Activated CD8-positive, alpha-beta memory T cell treated with anti-CD3 and anti-CD28 coated beads for 24 hours (primary cell): ENCODE measurements around the gene ZNF644.

ENCODE experiments used
- DNase-seq: peaks from one replicate; pipeline ENCODE4 v3.0.0-alpha.2; 2020

The ZNF644 gene

DNA sequence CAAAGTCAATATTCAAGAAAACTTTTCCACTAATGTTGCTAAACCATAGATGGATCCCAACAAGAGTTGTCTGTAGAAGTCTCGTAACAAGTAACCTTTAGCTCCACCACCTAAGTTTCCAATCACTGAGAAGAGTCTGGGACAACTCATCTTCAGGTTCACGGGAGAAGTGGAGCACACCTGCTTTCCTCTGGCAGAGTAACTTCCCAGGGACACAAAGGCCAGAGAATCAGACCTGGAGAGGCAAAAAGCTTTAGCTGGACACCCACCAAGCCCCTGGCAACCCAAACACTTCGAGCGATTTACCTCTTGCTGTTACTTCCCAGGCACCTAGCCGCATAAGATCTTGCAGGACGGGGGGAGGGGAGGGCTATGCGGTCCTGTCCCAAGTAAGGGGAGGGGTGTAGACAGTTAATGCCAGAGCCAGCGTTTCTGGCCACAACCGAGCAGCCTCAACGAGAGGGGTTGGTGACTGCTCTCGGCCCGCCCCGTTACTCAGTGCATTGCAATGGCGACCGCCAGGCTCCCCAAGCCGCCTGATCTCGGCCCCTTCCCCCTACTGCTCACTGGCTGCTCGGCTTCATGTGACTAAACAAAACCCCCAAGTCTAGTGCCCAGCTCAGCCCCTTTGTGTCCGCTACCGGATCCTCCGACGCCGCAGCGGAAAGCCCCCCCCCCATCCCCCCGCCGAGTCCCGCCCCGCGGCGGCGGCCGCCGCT lies 709 bp downstream of the ZNF644 start:
- peak; percentile 82 for DNase-seq

DNA sequence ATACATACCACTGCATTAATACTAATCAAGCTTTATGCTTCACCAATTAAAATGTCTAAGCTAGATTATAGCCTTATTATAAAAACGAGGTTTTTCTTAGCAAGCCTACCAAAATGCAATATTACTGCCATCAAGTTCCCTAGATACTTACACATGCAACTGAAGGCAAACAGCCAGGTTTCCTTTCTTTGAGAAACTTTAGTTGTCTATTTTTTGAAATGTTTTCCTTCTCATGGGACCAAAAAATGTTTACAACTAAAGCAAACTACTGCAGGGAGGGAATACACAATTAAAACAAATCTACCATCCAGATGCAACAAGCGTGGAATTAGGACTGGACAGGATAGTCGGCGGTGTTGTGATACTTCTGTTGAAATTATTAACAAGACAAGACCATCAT lies 1.3 kb downstream of the ZNF644 start:
- DNase-seq = no peak

DNA sequence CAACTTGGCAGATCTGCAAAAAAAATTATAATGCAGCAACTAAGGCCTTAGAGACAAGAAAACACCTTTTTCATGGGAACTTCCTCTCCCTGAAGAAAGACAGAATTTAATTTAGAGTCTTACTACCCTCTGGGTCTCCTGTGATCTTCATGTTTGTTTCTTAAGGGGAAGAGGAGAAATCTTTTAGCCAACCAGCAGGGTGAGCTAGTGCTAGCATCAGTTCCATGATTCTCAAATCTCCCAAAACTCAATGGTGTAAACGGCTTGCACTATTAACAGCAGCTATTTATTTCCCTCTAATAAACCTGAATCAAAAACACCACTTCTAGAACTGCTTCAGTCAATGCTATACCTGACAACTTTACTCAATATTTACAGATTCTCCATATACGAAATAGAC lies 3.8 kb downstream of the ZNF644 start:
- no peak for DNase-seq

DNA sequence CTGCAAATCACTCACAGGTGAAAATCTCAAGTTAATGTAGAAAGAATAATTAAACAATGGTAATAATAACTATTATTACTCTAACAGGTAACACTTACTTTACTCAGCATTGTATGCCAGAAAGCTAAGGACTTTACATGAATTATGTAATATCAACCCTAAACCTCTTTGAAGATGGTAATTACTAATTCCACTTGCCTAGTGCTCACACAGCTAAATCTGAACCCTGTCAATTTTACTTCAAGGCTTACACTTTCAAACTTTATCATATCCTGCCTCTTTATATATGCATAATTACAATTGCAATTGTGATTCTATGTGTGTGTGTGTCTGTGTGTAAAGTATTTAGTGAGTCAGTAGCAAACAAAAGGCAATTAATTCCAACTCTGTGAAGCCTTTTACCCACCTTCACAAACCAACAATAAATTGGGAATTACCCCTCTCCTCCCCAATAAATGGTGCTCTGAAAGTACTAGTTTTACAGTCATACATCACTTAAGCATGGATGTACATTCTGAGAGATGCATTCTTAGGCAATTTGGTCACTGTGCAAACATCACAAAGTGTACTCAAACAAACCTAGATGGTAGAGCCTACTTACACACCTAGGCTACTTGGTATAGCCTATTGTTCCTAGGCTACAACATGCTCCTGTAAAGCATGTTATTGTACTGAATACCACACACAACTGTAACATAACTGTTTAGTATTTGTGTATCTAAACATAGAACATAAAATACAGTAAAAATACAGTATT lies 5.9 kb downstream of the ZNF644 start:
- no peak for DNase-seq

DNA sequence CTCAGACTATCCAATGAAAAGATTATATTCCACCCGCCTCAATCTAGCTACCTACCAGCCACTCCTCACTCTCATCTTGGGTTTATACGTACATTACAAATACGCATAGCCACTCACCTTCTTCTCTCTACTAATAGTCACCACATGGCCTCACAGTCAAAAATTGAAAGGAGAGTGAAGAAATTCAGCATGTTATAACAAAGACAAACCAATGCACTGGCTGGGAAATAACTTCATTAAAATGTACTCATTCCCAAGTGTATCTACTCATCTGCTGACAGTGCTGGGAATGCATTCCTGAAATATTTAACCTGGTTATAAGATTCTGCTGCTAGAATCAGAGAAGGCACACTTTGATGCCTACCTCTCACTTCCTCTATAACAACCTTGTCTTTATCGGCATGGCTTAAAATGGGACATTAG lies 6.5 kb downstream of the ZNF644 start:
- DNase-seq = no peak

DNA sequence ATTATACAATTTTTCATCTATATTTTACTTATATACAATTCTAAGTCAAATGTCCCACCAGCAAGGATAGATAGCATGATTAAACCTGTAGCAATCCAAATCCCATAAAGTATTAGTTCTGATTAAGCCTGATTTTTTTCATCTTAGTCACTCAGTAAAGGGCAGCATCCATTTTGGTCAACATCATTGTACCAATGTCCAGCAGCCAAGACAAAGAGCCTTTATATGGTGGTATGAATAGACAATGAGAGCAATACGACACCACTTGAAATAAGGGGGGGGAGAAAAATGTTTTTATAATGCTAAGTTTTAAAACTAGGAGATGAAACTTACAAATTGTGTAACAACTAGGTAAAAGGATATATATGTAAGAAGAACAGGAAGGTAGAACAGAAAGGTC lies 7.4 kb downstream of the ZNF644 start:
- DNase-seq = no peak

DNA sequence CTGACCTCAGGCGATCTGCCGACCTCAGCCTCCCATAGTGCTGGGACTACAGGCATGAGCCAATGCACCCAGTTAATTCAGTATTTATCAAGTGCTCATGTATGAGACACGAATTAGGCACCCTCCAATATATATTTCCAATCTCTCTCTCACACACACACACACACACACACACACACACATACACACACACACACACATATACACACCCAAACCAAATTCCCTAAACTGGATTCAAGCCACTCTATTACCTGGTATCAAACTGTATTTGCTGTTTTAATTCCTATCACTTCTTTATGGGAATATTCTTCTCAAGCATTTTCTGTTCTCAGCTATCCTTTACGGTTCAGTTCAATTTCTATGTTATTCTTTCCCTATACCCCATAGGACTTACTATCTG lies 8.5 kb downstream of the ZNF644 start:
- DNase-seq = no peak

DNA sequence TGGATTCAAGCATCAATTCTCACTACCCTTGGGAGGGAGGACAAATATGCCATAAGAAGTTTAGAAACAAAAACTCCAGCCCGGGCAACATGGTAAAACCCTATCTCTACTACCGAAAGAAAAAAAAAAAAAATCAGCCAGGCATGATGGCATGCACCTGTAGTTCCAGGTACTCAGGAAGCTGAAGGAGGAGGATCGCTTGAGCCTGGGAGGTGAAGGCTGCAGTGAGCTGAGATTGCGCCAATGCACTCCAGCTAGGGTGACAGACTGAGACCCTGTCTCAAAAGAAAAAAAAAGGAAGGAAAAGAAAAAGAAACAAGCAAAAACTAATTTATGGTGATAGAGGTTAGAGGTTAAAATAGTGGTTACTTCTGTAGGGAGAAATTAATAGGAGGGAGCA lies 9.6 kb downstream of the ZNF644 start:
- no peak for DNase-seq

DNA sequence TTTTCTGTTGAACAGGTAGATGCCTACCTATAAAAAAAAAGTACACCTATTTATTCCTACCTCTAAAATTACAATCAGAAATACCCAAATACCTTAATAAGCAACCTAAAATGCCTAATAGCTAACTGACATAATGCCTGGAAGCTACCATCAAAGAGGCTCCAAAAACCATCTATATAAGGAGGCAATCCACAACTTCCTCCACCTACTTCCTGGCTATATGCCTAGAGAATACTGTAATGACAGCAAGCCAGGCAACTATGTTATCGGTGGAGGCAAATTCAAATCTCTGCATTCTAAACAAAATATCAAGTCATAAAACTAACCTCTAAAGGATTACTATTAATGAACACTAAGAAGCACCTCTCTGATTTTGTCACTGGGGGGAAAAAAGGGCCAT lies 10.1 kb downstream of the ZNF644 start:
- no peak for DNase-seq

DNA sequence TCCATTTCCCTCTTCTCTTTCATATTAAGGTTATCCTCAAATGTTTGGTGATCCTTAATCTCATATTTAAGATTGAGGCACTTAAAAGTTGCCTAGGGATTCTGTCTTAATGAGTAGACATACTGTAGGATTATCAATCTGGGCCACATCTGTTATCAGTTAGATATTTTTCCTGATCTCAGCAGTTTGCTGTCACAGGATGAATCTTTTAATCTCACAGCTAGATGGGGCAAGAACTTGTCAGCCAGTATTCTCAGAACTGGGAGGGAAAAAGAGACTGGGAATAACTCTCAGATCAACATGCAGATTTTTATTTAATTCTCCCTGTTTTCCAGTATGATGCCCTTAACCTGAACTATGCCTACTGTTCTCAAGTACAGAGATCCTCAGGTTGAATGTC lies 14.0 kb downstream of the ZNF644 start:
- DNase-seq = no peak

DNA sequence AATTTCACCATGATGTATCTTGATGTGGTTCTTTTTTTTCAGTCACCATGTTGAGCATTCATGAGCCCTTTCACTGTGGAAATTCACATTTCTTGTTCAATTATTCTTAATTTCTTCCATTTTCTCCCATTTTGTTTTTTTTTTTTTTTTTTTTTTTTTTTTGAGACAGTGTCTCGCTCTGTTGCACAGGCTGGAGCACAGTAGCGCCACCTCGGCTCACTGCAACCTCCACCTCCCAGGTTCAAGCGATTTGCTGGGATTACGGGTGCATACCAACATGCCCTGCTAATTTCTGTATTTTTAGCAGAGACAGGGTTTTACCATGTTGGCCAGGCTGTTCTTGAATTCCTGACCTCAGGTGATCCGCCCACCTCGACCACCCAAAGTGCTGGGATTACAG lies 14.7 kb downstream of the ZNF644 start:
- DNase-seq = no peak

DNA sequence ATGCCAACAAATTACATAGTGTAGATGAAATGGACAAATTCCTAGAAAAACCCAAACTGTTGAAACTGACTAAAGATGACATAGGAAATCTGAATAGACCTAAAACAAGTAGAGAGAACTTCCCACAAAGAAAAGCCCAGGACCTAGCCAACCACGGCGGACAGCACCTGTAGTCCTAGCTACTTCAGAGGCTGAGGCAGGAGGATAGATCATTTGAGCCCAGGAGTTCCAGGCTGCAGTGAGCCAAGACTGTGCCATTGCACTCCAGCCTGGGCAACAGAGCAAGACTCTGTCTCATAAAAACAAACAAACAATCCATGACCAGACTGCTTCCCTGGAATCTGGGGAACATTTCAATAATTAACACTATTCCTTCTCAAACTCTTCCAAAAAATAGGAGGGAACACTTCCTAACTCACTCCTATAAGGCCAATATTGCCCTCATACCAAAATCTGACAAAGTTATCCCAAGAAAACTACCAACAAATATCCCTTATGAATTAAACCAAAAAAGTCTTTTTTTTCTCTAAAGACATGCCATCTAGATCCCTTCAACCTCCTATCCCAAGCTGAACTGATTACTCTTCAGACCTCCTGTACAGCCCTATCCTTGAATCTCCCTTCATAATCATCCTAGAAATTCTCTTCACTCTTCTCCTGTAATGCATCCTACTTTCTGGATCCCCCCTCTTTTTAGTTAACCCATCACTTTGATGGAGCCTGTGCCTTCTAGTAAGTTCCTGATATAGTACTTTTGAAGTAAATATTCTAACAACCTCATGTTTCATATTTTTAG lies 15.5 kb downstream of the ZNF644 start:
- no peak for DNase-seq

DNA sequence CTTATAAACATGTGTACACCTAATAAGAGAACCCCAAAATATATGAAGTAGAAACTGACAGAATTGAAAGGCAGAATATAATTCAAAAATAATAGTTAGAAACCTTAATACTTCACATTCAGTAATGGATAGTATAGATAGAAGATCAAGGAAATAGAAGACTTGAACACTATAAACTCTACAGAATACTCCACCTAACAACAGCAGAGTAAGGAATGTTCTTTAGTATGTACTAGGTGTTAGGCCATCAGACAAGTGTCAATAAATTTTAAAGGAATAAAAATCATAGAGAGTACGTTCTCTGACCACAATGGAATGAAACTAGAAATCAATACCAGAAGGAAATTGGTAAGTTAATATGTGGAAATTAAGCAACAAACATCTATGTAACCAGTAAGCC lies 16.6 kb downstream of the ZNF644 start:
- no peak for DNase-seq

DNA sequence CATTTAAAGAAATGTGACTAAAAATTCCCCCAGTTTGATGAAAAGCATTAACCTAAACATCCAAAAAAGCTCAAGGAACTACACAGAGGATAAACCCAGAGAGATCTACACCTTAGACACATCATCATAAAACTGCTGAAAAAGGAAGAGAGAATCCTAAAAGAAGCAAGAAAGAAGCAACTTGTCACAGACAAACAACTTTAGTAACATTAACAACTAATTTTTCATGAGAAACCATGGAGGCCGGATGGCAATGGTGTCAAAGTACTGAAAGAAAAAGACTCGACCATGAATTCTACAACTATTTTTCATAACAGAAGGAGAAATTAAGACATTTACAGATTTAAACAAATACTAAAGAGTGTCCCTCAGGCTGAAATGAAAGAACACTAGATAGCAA lies 17.7 kb downstream of the ZNF644 start:
- no peak for DNase-seq

DNA sequence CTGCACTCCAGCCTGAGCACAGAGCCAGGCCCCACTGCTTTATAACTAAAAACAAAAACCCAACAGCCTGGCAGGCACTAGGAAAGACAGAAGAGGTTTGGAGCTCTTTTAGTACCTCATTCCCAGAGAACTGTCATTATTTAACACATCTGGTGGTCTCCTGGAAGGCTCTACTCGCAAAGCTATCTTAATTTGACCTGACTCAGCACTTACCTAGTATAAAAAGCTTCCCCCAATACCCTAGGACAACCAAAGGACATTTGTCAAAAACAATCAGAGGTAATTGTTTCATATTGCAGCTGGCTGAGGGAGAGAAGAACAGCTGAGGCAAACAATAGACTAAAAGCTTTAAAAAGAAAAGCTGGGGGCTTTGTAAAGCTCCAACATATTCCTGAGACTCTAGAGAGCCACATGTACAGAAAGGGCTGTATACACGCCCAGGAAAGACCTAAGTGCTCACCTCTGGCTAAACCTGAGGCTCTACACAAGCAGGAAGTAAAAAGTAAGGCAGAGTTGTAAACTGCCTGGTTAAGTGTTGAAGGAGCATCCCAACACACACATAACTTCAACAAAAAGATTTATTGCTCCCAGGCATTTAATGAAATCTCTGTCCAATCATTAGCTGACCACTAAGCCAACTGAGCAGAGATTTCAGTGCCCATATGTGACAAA lies 25.0 kb downstream of the ZNF644 start:
- no peak for DNase-seq

DNA sequence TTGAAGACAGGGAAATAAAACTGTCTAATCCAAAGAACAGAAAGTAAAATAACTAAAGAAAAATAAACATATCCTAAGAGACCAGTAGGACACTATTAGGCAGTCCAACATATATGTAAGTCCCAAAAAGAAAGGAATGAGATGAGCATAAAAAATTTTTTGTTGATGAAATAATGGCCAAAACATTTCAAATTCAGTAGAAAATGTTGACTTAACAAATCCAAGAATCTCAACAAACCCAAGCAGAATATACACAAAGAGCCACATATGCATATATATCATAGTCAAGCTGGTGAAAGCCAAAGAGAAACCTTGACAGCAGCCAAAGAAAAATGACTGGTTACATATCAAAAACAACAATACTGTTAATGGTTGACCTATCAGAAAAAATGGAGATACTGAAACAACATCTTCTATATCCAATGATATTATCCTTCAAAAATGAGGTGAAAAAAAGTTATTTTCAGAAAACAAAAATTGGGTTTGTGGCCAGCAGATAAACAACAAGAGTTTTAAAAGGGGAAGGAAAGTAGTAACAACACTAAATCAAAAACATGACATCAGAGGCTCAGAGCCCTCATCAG lies 26.4 kb downstream of the ZNF644 start:
- DNase-seq = no peak

DNA sequence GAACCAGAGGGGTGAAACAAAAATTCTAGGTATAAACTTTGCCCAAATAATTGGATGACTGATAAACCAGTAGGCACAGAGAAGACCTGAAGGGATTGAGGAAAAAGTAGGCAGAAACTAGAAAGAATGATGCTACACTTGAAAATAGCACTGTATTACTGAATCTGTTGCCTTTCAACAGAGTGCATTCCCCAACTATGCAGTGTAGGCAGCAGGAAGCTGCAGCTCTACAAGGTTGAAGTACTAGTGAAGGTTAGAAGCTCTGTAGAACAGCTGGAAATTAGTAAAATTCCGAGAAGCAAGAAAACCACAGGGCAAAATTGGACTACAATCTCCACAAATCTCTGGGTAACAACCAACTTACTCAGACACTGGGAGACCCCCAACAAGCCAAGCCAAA lies 27.4 kb downstream of the ZNF644 start:
- no peak for DNase-seq

DNA sequence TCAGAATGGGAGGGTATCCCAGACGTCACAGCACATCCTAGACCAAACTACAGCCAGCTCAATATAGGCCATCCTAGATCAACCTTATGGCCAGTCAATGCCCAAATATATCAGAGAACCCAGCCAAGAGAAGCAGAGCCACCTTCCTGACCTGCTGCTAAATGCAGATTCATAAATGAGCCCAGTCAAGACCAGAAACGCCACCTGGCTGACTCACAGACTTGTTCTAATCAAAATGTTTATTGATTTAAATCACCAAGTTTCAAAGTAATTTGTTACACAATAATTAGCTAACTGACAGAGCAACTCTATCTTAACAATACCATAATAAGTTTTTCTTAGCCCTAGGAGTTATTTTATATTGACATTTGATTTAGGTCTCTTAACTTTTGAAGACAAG lies 28.6 kb downstream of the ZNF644 start:
- DNase-seq = no peak

DNA sequence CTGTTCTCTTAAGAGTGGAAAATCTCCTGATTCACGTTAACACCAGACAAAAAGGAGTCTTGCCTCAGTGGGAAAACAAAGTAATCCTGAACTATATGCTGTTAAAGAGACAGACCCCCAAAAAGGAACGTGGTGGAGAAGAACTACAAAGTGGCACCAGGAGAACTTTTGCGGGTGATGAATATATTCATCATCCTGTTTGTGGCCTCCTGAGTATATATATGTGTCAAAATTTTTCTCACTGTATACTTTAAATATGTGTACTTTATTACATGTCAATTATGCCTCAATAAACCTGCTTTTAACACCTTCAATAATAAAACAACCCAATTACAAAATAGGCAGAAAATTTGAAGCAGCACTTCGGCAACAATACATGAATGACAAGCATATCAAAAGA lies 31.1 kb downstream of the ZNF644 start:
- DNase-seq = no peak

DNA sequence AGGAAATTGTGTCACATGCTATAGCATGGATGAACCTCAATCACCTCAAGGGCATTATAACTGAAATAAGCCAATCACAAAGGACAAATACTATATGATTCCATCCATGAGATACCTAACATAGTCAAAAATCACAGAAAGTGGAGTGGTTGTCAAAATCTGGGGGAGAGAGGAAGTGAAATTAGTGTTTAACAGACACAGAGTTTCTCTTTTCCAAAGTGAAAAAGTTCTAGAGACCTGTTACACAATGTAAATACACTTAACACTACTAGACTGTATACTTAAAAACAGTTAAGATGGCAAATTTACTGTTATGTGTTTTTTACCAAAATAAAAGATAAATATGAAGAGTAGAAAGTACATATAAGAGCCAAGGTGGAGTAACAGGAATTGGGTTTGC lies 31.8 kb downstream of the ZNF644 start:
- DNase-seq = no peak

DNA sequence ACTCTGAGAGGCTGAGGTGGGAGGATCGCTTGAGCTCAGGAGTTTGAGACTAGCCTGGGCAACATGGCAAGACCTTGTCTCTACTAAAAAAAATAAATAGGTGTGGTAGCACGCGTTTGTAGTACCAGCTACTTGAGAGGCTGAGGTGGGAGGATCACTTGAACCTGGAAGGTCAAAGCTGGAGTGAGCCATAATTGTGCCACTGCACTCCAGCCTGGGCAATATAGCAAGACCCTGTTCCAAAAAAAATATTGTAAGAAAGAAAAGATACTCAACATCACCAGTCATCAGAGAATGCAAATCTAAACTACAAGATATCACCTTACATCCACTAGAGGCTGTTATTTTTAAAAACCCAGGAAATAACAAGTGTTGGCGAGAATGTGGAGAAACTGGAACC lies 32.5 kb downstream of the ZNF644 start:
- no peak for DNase-seq

DNA sequence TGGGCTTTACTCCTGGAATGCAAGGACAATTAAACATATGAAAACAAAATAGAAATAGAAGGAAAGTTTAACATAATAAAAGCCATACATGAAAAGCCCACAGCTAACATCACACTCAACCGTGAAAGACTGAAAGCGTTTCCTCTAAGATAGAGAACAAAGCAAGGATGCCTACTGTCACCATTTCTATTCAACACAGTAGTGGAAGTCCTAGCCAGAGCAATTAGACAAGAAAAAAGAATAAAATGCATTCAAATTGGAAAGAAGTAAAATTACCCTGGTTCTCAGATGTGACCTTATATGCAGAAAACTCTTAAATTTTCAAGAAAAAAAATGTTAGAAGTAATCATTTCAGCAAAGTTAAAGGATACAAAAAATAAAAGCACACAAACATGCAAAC lies 34.0 kb downstream of the ZNF644 start:
- DNase-seq = no peak

DNA sequence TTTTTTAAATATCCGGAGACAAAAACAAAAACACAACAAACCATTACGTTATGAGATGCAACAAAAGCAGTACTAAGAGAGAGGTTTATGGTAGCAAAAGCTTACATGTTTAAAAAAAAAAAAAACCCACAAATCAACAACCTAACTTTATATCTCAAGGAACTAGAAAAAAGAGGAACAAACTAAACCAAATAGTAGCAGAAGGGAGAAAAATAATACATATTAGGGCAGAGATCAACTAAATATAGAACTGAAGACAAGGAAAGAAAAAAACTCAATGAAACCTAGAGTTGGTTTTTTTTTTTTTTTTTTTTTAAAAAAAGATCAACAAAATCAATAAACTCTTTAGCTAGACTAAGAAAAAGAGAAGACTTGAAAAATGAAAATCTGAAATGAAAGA lies 34.9 kb downstream of the ZNF644 start:
- no peak for DNase-seq
